H1 (cell line): ENCODE results near the gene SLC38A5.
"Not testable (repeated sequence)": the region's sequence is repeated elsewhere in the genome, so short reads cannot be mapped to it uniquely, and the experiment has no call there.

ENCODE experiments used
- MAFK ChIP-seq: IDR thresholded peaks from 2 replicates; pipeline ENCODE4 v1.6.1; 2012; ENCODE audit warnings: low read depth, mild to moderate bottlenecking, improper control_type of control experiment, low read length
- TF ChIP-seq, protein P1 (sequence below), 3 experiments: IDR thresholded peaks; 1 replicate in 2 of 3; 2 replicates in 1 of 3; pipeline versions ENCODE4 v1.5.1 to v1.6.1; 2011; ENCODE audit warnings: low read length in 3 of 3, mild to moderate bottlenecking in 3 of 3, inconsistent platforms in 2 of 3, low read depth in 1 of 3, moderate library complexity in 1 of 3; ENCODE audit not compliant: insufficient read depth in 1 of 3; ENCODE audit errors: control extremely low read depth in 1 of 3

DNA sequence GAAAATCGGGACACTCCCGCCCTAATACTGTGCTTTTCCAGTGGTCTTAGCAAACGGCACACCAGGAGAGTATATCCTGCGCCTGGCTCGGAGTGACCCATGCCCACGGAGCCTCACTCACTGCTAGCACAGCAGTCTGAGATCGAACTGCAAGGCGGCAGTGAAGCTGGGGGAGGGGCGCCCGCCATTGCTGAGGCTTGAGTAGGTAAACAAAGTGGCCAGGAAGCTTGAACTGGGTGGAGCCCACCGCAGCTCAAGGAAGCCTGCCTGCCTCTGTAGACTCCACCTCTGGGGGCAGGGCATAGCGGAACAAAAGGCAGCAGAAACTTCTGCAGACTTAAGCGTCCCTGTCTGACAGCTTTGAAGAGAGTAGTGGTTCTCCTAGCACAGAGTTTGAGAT, 36.3 kb downstream of the SLC38A5 start:
- TF ChIP-seq, protein P1, sequence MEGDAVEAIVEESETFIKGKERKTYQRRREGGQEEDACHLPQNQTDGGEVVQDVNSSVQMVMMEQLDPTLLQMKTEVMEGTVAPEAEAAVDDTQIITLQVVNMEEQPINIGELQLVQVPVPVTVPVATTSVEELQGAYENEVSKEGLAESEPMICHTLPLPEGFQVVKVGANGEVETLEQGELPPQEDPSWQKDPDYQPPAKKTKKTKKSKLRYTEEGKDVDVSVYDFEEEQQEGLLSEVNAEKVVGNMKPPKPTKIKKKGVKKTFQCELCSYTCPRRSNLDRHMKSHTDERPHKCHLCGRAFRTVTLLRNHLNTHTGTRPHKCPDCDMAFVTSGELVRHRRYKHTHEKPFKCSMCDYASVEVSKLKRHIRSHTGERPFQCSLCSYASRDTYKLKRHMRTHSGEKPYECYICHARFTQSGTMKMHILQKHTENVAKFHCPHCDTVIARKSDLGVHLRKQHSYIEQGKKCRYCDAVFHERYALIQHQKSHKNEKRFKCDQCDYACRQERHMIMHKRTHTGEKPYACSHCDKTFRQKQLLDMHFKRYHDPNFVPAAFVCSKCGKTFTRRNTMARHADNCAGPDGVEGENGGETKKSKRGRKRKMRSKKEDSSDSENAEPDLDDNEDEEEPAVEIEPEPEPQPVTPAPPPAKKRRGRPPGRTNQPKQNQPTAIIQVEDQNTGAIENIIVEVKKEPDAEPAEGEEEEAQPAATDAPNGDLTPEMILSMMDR (IDR thresholded peaks at IDR 0.05; ENCODE audit: control extremely low read depth in 1 of 3, insufficient read depth in 1 of 3, low read depth in 1 of 3, low read length in 3 of 3): not testable (repeated sequence)
- not testable (repeated sequence) for TF ChIP-seq MAFK
